Ishikawa (cell line): ENCODE data around the gene SIT1.

Experiments
- CEBPB ChIP-seq: IDR thresholded peaks from 2 replicates; pipeline ENCODE4 v1.6.1; 2012
- CREB1 ChIP-seq: IDR thresholded peaks from 2 replicates; pipeline ENCODE4 v1.6.1; 2012; ENCODE audit warnings: low read depth
- EGR1 ChIP-seq: IDR thresholded peaks from 2 replicates; pipeline ENCODE4 v1.6.1; 2012
- EP300 ChIP-seq: IDR thresholded peaks from 2 replicates; pipeline ENCODE4 v1.6.1; 2012; ENCODE audit warnings: borderline replicate concordance
- FOXM1 ChIP-seq: IDR thresholded peaks from 2 replicates; pipeline ENCODE4 v1.6.1; 2012; ENCODE audit warnings: low read depth, borderline replicate concordance
- MAX ChIP-seq: IDR thresholded peaks from 2 replicates; pipeline ENCODE4 v1.6.1; 2012
- NFIC ChIP-seq: IDR thresholded peaks from 2 replicates; pipeline ENCODE4 v1.6.1; 2012
- RAD21 ChIP-seq: IDR thresholded peaks from 2 replicates; pipeline ENCODE4 v1.6.1; 2012; ENCODE audit warnings: low read depth
- REST ChIP-seq: IDR thresholded peaks from 2 replicates; pipeline ENCODE4 v1.6.1; 2012; ENCODE audit warnings: low read depth, mild to moderate bottlenecking
- TAF1 ChIP-seq: IDR thresholded peaks from 2 replicates; pipeline ENCODE4 v1.6.1; 2012; ENCODE audit warnings: low read depth, mild to moderate bottlenecking
- TCF12 ChIP-seq: IDR thresholded peaks from 2 replicates; pipeline ENCODE4 v1.6.1; 2012; ENCODE audit warnings: low read depth
- TEAD4 ChIP-seq: IDR thresholded peaks from 2 replicates; pipeline ENCODE4 v1.6.1; 2012
- USF1 ChIP-seq: IDR thresholded peaks from 2 replicates; pipeline ENCODE4 v1.6.1; 2012
- YY1 ChIP-seq: IDR thresholded peaks from 2 replicates; pipeline ENCODE4 v1.6.1; 2012; ENCODE audit warnings: low read depth
- ZBTB7A ChIP-seq: IDR thresholded peaks from 2 replicates; pipeline ENCODE4 v1.6.1; 2012; ENCODE audit warnings: low read depth

The SIT1 gene

GRCh38 chr9:35612843-35613242 is 37.9 kb downstream of the SIT1 start:
- TF ChIP-seq FOXM1 (no peak), REST (no peak), NFIC (no peak), ZBTB7A (no peak), EP300 (no peak), TCF12 (no peak), YY1 (no peak), TAF1 (no peak), RAD21 (no peak), USF1 (no peak), CEBPB (no peak), CREB1 (no peak), EGR1 (no peak), MAX (no peak), TEAD4 (no peak)

- TF ChIP-seq REST, result 0 out of 2 replicates have a peak, but pooled peaks have one; percentile 12
Observed at GRCh38 chr9:35612066-35612465, 38.7 kb downstream of the SIT1 start.

GRCh38 chr9:35611230-35611797 is 39.4 kb downstream of the SIT1 start:
- TF ChIP-seq RAD21 (peak; percentile 21; the same call in 1 of the 2 replicates), MAX (no peak)

GRCh38 chr9:35609820-35610163 is 40.9 kb downstream of the SIT1 start:
- TF ChIP-seq RAD21 (no peak), MAX (no peak), USF1 (no peak), TEAD4 (no peak), CEBPB (no peak), REST (no peak), FOXM1 (no peak), EP300 (no peak), ZBTB7A (no peak), TCF12 (no peak), NFIC (no peak), YY1 (no peak), CREB1 (no peak), TAF1 (no peak), EGR1 (no peak)
